SU-DHL-6 (cell line): Measurements from ENCODE around the gene ECHDC1.

Experiments
- H2AFZ ChIP-seq: fragments of 200-600 bp; sonication (generic); 2 replicates; pipeline ENCODE4 v1.6.1; 2014; ENCODE audit warnings: low read depth, mild to moderate bottlenecking, moderate library complexity, mixed read lengths, antibody characterized with exemption, low read length; ENCODE audit not compliant: severe bottlenecking
- H3F3A ChIP-seq: fragments of 200-600 bp; shearing (Covaris generic); 2 replicates; pipeline ENCODE4 v1.6.0; 2016; ENCODE audit warnings: antibody characterized with exemption, mild to moderate bottlenecking; ENCODE audit not compliant: insufficient read depth
- H3K27ac ChIP-seq: fragments of 200-600 bp; sonication (generic); 2 replicates; pipeline ENCODE4 v1.5.1; 2016; ENCODE audit warnings: low read depth, mild to moderate bottlenecking, low read length, moderate library complexity, mixed read lengths
- H3K27me3 ChIP-seq: fragments of 200-600 bp; sonication (generic), shearing (Covaris generic); 2 replicates; pipeline ENCODE4 v1.6.0; 2014; ENCODE audit warnings: mild to moderate bottlenecking, low read length
- H3K36me3 ChIP-seq: fragments of 200-600 bp; sonication (generic); 2 replicates; pipeline ENCODE4 v1.6.1; 2014; ENCODE audit warnings: mild to moderate bottlenecking, low read length, mixed read lengths
- H3K4me2 ChIP-seq: fragments of 300-600, 200-600 bp; shearing (Covaris generic), sonication (generic); 2 replicates; pipeline ENCODE4 v1.6.0; 2014; ENCODE audit warnings: low read length, low read depth, mild to moderate bottlenecking; ENCODE audit not compliant: poor library complexity, severe bottlenecking
- H3K4me3 ChIP-seq: fragments of 200-600 bp; sonication (generic); 2 replicates; pipeline ENCODE4 v1.5.1; 2014; ENCODE audit warnings: antibody characterized with exemption, low read length, mild to moderate bottlenecking, mixed read lengths; ENCODE audit not compliant: insufficient read depth, poor library complexity, severe bottlenecking
- H3K79me2 ChIP-seq: fragments of 200-600 bp; sonication (generic); 2 replicates; pipeline ENCODE4 v1.6.1; 2014; ENCODE audit warnings: mild to moderate bottlenecking, low read length, moderate library complexity; ENCODE audit not compliant: insufficient read depth
- H3K9ac ChIP-seq: fragments of 200-600 bp; sonication (generic); 2 replicates; pipeline ENCODE4 v1.7.0; 2014; ENCODE audit warnings: mild to moderate bottlenecking, low read length
- H3K9me2 ChIP-seq: fragments of 200-600 bp; sonication (generic); replicated peaks from 2 replicates; pipeline ENCODE4 v1.6.1; 2014; ENCODE audit warnings: low read length; ENCODE audit not compliant: insufficient read depth
- H3K9me3 ChIP-seq: fragments of 200-600 bp; sonication (generic); 2 replicates; pipeline ENCODE4 v1.6.1; 2014; ENCODE audit warnings: low read length, mixed read lengths; ENCODE audit not compliant: insufficient read depth
- H4K20me1 ChIP-seq: fragments of 200-600 bp; sonication (generic); 2 replicates; pipeline ENCODE4 v1.6.1; 2014; ENCODE audit warnings: low read depth, mild to moderate bottlenecking, antibody characterized with exemption, low read length, moderate library complexity, mixed read lengths
- CTCF ChIP-seq: fragments of 200-600 bp; sonication (generic); IDR thresholded peaks from one replicate; pipeline ENCODE4 v1.5.1; 2017; ENCODE audit warnings: antibody characterized with exemption, mild to moderate bottlenecking, low read length, moderate library complexity; ENCODE audit not compliant: insufficient read depth, poor library complexity, severe bottlenecking
- EZH2phosphoT487 ChIP-seq: fragments of 200-600 bp; sonication (generic), shearing (Covaris generic); conservative IDR thresholded peaks from 2 replicates; pipeline ENCODE4 v1.6.1; 2018; ENCODE audit warnings: mild to moderate bottlenecking, antibody characterized with exemption, low read length, moderate library complexity, mixed read lengths

The ECHDC1 gene

GRCh38 chr6:127277878-127278843 lies 65.2 kb downstream of the ECHDC1 start:
- no peaks in the 10 kb centered on the region for H3K9me3 ChIP-seq
- no peak overlapping the region for H3K9ac ChIP-seq
- H3K36me3 ChIP-seq: peaks cover 15% of the 10 kb centered on the region; the same call in 1 of the 2 replicates
- H3K79me2 ChIP-seq: peaks cover 14% of the 10 kb centered on the region; the same call in 1 of the 2 replicates
- H3K4me2 ChIP-seq: no peak overlapping the region
- peaks cover 30% of the 10 kb centered on the region for H4K20me1 ChIP-seq
- H2AFZ ChIP-seq: no peak overlapping the region
- TF ChIP-seq CTCF: no peak
- no peak for TF ChIP-seq EZH2phosphoT487
- H3K27ac ChIP-seq: no peak overlapping the region
- H3K27me3 ChIP-seq: no peaks in the 10 kb centered on the region
- peaks cover 8% of the 10 kb centered on the region; the same call in 1 of the 2 replicates for H3F3A ChIP-seq
- no peak overlapping the region for H3K4me3 ChIP-seq
- no peaks in the 10 kb centered on the region for H3K9me2 ChIP-seq

GRCh38 chr6:127276331-127276730 lies 67.1 kb downstream of the ECHDC1 start:
- no peak overlapping the region for H3K4me2 ChIP-seq
- H2AFZ ChIP-seq: no peak overlapping the region
- H3K4me3 ChIP-seq: no peak overlapping the region
- no peak overlapping the region for H3K9ac ChIP-seq
- peaks cover 39% of the 10 kb centered on the region for H4K20me1 ChIP-seq
- H3K9me2 ChIP-seq: no peaks in the 10 kb centered on the region
- peaks cover 10% of the 10 kb centered on the region; the same call in 1 of the 2 replicates for H3K36me3 ChIP-seq
- H3K27ac ChIP-seq: no peak overlapping the region
- peaks cover 8% of the 10 kb centered on the region; the same call in 1 of the 2 replicates for H3F3A ChIP-seq
- H3K79me2 ChIP-seq: peaks cover 31% of the 10 kb centered on the region; the same call in 1 of the 2 replicates
- no peaks in the 10 kb centered on the region for H3K9me3 ChIP-seq
- TF ChIP-seq EZH2phosphoT487 (no peak), CTCF (no peak)
- no peaks in the 10 kb centered on the region for H3K27me3 ChIP-seq

GRCh38 chr6:127273499-127273898 lies 69.9 kb downstream of the ECHDC1 start:
- Histone ChIP-seq H3K9ac (no peak overlapping the region), H3K9me2 (no peaks in the 10 kb centered on the region), H3F3A (no peaks in the 10 kb centered on the region; the same call in 1 of the 2 replicates), H3K79me2 (peaks cover 58% of the 10 kb centered on the region), H2AFZ (no peak overlapping the region), H3K36me3 (no peaks in the 10 kb centered on the region), H3K27me3 (no peaks in the 10 kb centered on the region), H4K20me1 (peaks cover 48% of the 10 kb centered on the region; the same call in 1 of the 2 replicates), H3K4me2 (no peak overlapping the region), H3K4me3 (no peak overlapping the region), H3K27ac (no peak overlapping the region), H3K9me3 (no peaks in the 10 kb centered on the region)
- TF ChIP-seq EZH2phosphoT487 (no peak), CTCF (no peak)
